ENCODE data around the gene THSD7B.

The THSD7B gene

DNA sequence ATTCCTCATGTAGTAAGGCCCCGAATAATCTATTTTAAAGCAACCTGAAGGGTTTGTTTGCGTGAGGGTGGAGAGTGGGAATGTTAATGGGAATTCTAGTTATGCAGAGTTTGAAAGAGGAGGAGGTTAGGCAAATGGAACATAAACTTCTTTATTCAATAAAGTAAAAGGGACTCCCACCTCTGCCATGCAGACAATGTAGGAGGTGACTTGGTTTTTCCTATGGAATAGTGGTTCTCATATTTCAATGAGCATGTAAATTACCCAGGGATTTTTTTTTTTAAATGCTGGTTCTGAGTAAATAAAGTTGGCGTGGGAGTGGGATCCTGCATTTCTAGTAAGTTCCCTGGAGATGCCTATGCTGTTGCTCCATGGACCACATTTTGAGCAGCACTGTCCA, 367.9 kb downstream of the THSD7B start:
- TF ChIP-seq CTCF (IDR thresholded peaks at IDR 0.05; ENCODE audit: extremely low read depth, missing control alignments) = no peak
- no peak for DNase-seq (ENCODE audit: low spot score)

DNA sequence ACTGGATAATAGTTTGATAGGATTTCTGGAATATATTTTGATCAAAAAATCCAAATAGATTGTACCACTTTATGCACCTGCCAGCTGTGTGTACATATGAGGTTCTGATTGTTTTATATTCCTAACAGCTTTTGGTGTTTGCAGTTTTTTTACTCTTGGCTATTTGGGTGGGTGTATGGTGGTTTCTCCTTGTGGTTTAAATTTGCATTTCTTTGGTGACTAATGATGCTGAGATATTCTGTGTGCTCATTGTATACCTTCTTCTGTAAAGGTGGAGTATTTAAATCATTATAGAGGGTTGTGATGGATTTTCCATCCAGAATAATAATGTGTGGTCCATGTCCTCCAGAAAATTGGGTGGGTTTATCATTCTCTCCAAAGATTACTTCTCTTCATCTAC, 372.9 kb downstream of the THSD7B start:
- DNase-seq (ENCODE audit: low spot score) = no peak
- no peak for TF ChIP-seq CTCF (IDR thresholded peaks at IDR 0.05; ENCODE audit: extremely low read depth, missing control alignments)

GRCh38 chr2:137151731-137152130, 386.4 kb downstream of the THSD7B start:
- TF ChIP-seq CTCF (IDR thresholded peaks at IDR 0.05; ENCODE audit: extremely low read depth, missing control alignments) = no peak
- no peak for DNase-seq (ENCODE audit: low spot score)

- DNase-seq (ENCODE audit: low spot score) = no peak
- no peak for TF ChIP-seq CTCF (IDR thresholded peaks at IDR 0.05; ENCODE audit: extremely low read depth, missing control alignments)
Observed at GRCh38 chr2:137154946-137155345, 389.6 kb downstream of the THSD7B start.

DNA sequence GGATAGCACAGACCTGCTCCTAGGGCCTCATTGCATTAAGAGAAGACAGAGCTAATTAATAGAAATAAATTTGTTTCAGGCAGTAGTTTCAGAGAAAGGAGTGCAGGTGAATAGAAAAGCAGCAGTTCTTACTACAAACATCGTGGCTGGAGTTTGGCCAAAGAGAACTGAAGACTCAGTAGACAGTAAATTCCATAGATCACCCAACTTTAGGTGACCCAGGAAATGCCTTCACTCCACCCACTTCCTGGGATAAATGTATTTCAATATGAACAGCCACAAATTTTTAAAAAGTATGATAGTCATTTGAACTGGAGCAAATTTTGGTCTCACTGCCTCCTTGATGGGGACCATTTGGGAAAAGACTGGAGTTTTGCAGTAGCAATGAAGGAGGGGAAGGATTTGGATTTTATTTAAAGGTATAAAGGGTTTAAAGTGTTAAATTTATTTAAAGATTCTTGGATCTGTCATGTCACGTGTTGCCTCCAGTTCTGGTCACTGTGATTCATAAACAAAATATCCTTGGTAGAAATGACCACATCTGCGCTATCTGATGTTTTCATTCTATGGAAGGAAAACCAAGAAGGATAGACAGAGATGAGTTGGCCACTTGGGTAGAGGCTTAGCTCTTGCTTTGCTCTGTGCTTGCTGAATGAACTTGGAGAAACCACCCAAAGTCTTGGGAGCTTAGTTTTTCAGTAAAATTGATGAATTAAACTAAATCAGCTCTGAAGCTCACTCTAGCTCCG, 390.2 kb downstream of the THSD7B start:
- no peak for TF ChIP-seq CTCF (IDR thresholded peaks at IDR 0.05; ENCODE audit: extremely low read depth, missing control alignments)
- no peak for DNase-seq (ENCODE audit: low spot score)

- DNase-seq (ENCODE audit: low spot score) = no peak
- no peak for TF ChIP-seq CTCF (IDR thresholded peaks at IDR 0.05; ENCODE audit: extremely low read depth, missing control alignments)
Observed at GRCh38 chr2:137156221-137156844, 391.0 kb downstream of the THSD7B start.

- no peak for DNase-seq (ENCODE audit: low spot score)
- TF ChIP-seq CTCF (IDR thresholded peaks at IDR 0.05; ENCODE audit: extremely low read depth, missing control alignments) = no peak
Observed at GRCh38 chr2:137157851-137158250, 392.5 kb downstream of the THSD7B start.

All from GM20000 (cell line).